Stimulated activated CD8-positive, alpha-beta memory T cell treated with anti-CD3 and anti-CD28 coated beads, Interleukin-15, amount 100 ng/mL, for 24 hours (primary cell): ENCODE measurements around the gene FIBP.

Source experiments
- DNase-seq: peaks from one replicate; pipeline ENCODE4 v3.0.0-alpha.2; 2020; ENCODE audit warnings: low read depth

FIBP gene

GRCh38 chr11:65890324-65891218, 2.3 kb upstream of the FIBP start, which contains the start of gene CCDC85B:
CCDC85B (plus strand) TSS chr11:65890673; CDS start chr11:65890784, 111 bp downstream.
- peak; percentile 95 for DNase-seq

GRCh38 chr11:65887723-65888162, 528 bp downstream of the FIBP start:
- DNase-seq: no peak

- no peak for DNase-seq
These were observed 1.2 kb downstream of the FIBP start for GRCh38 chr11:65886826-65887722.

- DNase-seq: no peak
These were observed 2.3 kb downstream of the FIBP start for GRCh38 chr11:65885808-65886536.

- DNase-seq: no peak
These were observed 3.0 kb downstream of the FIBP start for GRCh38 chr11:65885231-65885630.

GRCh38 chr11:65884716-65885092, 3.6 kb downstream of the FIBP start:
- peak; percentile 69 for DNase-seq

- no peak for DNase-seq
These were observed 4.2 kb downstream of the FIBP start for GRCh38 chr11:65883786-65884715.

- no peak for DNase-seq
These were observed 5.1 kb downstream of the FIBP start for GRCh38 chr11:65883058-65883761.

GRCh38 chr11:65882120-65883057, 5.9 kb downstream of the FIBP start:
- no peak for DNase-seq

GRCh38 chr11:65880844-65881421, 7.3 kb downstream of the FIBP start:
- no peak for DNase-seq

- no peak for DNase-seq
These were observed 8.2 kb downstream of the FIBP start for GRCh38 chr11:65880027-65880426.

GRCh38 chr11:65879617-65880016, 8.7 kb downstream of the FIBP start, which contains the start of gene CTSW:
CTSW (plus strand) TSS chr11:65879837; CDS start chr11:65879855, 18 bp downstream.
- no peak for DNase-seq

- peak; percentile 96 for DNase-seq
These were observed 14.7 kb downstream of the FIBP start for GRCh38 chr11:65873318-65874156.

- DNase-seq: no peak
These were observed 15.5 kb downstream of the FIBP start, which contains the start of gene EFEMP2 for GRCh38 chr11:65872586-65873317. EFEMP2 (minus strand) TSS chr11:65872800; CDS start chr11:65872354, 446 bp downstream.

GRCh38 chr11:65871811-65872548, 16.3 kb downstream of the FIBP start:
- no peak for DNase-seq
